Stimulated activated CD8-positive, alpha-beta memory T cell treated with anti-CD3 and anti-CD28 coated beads, Interleukin-4, amount 100 ng/mL, for 24 hours (primary cell): ENCODE results near the gene LNPK.
"Not testable (repeated sequence)": the region's sequence is repeated elsewhere in the genome, so short reads cannot be mapped to it uniquely, and the experiment has no call there.

ENCODE experiments used
- DNase-seq: peaks from one replicate; pipeline ENCODE4 v3.0.0-alpha.2; 2020; ENCODE audit warnings: low read depth

LNPK gene

GRCh38 chr2:176001916-176002687 is at the start of gene LNPK:
TSS of gene LNPK (minus strand) at chr2:176002267. CDS start at chr2:175995584, 6,683 bp downstream.
- DNase-seq = peak; percentile 87

GRCh38 chr2:176039375-176039774 is 37.3 kb upstream of the LNPK start:
- DNase-seq = no peak

GRCh38 chr2:176038694-176039093 is 36.6 kb upstream of the LNPK start:
- DNase-seq = no peak

GRCh38 chr2:176035013-176035691 is 33.1 kb upstream of the LNPK start:
- DNase-seq = no peak

- no peak for DNase-seq
These were observed 25.7 kb upstream of the LNPK start for GRCh38 chr2:176027806-176028205.

- DNase-seq = no peak
These were observed 23.9 kb upstream of the LNPK start for GRCh38 chr2:176025932-176026331.

GRCh38 chr2:176024083-176024482 is 22.0 kb upstream of the LNPK start:
- DNase-seq = no peak

- no peak for DNase-seq
These were observed 20.0 kb upstream of the LNPK start for GRCh38 chr2:176022048-176022447.

GRCh38 chr2:176020400-176020799 is 18.3 kb upstream of the LNPK start:
- DNase-seq = no peak

- no peak for DNase-seq
These were observed 16.6 kb upstream of the LNPK start for GRCh38 chr2:176018708-176019107.

GRCh38 chr2:176009445-176009844 is 7.4 kb upstream of the LNPK start:
- no peak for DNase-seq

- no peak for DNase-seq
These were observed 2.9 kb upstream of the LNPK start for GRCh38 chr2:176004934-176005333.

GRCh38 chr2:176003958-176004357 is 1.9 kb upstream of the LNPK start:
- DNase-seq = no peak

GRCh38 chr2:176002688-176003210 is 682 bp upstream of the LNPK start:
- no peak for DNase-seq

GRCh38 chr2:176001281-176001915 is 669 bp downstream of the LNPK start:
- DNase-seq = peak; percentile 51

- DNase-seq = no peak
These were observed 2.7 kb downstream of the LNPK start for GRCh38 chr2:175999283-175999819.

- DNase-seq = no peak
These were observed 12.0 kb downstream of the LNPK start for GRCh38 chr2:175990099-175990498.

- not testable (repeated sequence) for DNase-seq
These were observed 14.9 kb downstream of the LNPK start for GRCh38 chr2:175987126-175987525.

GRCh38 chr2:175984846-175985245 is 17.2 kb downstream of the LNPK start:
- no peak for DNase-seq

GRCh38 chr2:175981551-175981950 is 20.5 kb downstream of the LNPK start:
- no peak for DNase-seq

GRCh38 chr2:175976391-175977157 is 25.5 kb downstream of the LNPK start:
- DNase-seq = no peak

- no peak for DNase-seq
These were observed 28.7 kb downstream of the LNPK start for GRCh38 chr2:175973373-175973772.
